ENCODE results near the gene UQCRC1. TPM values are rescaled to one million over a fixed set of nuclear protein-coding genes. Genes with fewer than 3 reads are reported as not detected.

UQCRC1 gene
- total and polyA plus RNA-seq, 2 experiments from 2014 or later = 308 to 405 TPM

GRCh38 chr3:48630833-48631232 lies 21.4 kb upstream of the UQCRC1 start:
- no peak overlapping the region for H3K27ac ChIP-seq
- H3K27me3 ChIP-seq = no peaks in the 10 kb centered on the region
- H4K20me1 ChIP-seq (ENCODE audit: insufficient read depth, poor library complexity, severe bottlenecking) = peaks cover 8% of the 10 kb centered on the region
- H3K36me3 ChIP-seq (replicated peaks; ENCODE audit: insufficient read depth, low read depth) = no peaks in the 10 kb centered on the region
- TF ChIP-seq EZH2phosphoT487 (IDR thresholded peaks at IDR 0.05; ENCODE audit: low read depth, severe bottlenecking, unreplicated experiment) = no peak
- WGBS (ENCODE audit: low lambda C conversion rate, missing lambda C conversion rate) = 95% methylated on average over 12 of the region's 12 CpGs
- no peak overlapping the region for H2AFZ ChIP-seq
- no peaks in the 10 kb centered on the region for H3K9me3 ChIP-seq (ENCODE audit: low read depth)
- H3K4me1 ChIP-seq (ENCODE audit: insufficient read depth) = peaks cover 9% of the 10 kb centered on the region
- no peak overlapping the region for H3K4me3 ChIP-seq
- no peak overlapping the region for H3K4me2 ChIP-seq
- no peak for DNase-seq (ENCODE audit: low spot score)
- H3K79me2 ChIP-seq = peaks cover 12% of the 10 kb centered on the region
- H3K9me2 ChIP-seq (replicated peaks; ENCODE audit: insufficient read depth) = no peaks in the 10 kb centered on the region

GRCh38 chr3:48630407-48630806 lies 21.0 kb upstream of the UQCRC1 start:
- no peak overlapping the region for H3K4me2 ChIP-seq
- no peak for DNase-seq (ENCODE audit: low spot score)
- H3K79me2 ChIP-seq = peaks cover 12% of the 10 kb centered on the region
- TF ChIP-seq EZH2phosphoT487 (IDR thresholded peaks at IDR 0.05; ENCODE audit: low read depth, severe bottlenecking, unreplicated experiment) (no peak), CTCF (IDR thresholded peaks at IDR 0.05; ENCODE audit: poor library complexity) (no peak), EZH2 (IDR thresholded peaks at IDR 0.05; ENCODE audit: borderline replicate concordance) (no peak)
- 92% methylated on average over 8 of the region's 8 CpGs for WGBS (ENCODE audit: low lambda C conversion rate, missing lambda C conversion rate)
- H4K20me1 ChIP-seq (ENCODE audit: insufficient read depth, poor library complexity, severe bottlenecking) = peaks cover 8% of the 10 kb centered on the region
- H3K9me2 ChIP-seq (replicated peaks; ENCODE audit: insufficient read depth) = no peaks in the 10 kb centered on the region
- no peaks in the 10 kb centered on the region for H3K27me3 ChIP-seq
- no peak overlapping the region for H3K4me3 ChIP-seq
- H3K27ac ChIP-seq = no peak overlapping the region
- H3K36me3 ChIP-seq (replicated peaks; ENCODE audit: insufficient read depth, low read depth) = no peaks in the 10 kb centered on the region
- peaks cover 8% of the 10 kb centered on the region for H3K4me1 ChIP-seq (ENCODE audit: insufficient read depth)
- H3K9me3 ChIP-seq (ENCODE audit: low read depth) = no peaks in the 10 kb centered on the region
- no peak overlapping the region for H2AFZ ChIP-seq

DNA sequence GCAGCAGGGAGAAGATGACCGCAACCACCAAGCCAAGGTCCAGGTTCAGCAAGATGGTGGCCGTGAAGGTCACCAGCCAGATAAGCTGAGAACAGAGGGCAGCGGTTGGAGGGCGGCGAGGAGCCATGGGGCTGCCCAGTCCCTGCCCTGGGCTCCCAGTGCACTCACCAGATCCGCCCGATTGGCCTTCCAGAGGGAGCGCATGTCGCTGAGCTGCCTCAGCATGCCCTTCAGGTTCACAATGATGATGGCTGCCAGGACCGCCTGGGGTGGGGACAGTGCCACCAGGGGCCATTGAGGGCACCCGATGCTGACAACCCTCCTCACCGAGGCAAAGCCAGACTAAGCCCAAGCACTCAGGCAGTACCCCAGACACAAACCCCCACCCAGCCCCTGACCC lies 20.4 kb upstream of the UQCRC1 start:
- H3K36me3 ChIP-seq (replicated peaks; ENCODE audit: insufficient read depth, low read depth) = no peaks in the 10 kb centered on the region
- no peak for DNase-seq (ENCODE audit: low spot score)

More for the DNA sequence above, 20.4 kb upstream of the UQCRC1 start:
- no peak overlapping the region for H3K4me2 ChIP-seq
- peaks cover 8% of the 10 kb centered on the region for H4K20me1 ChIP-seq (ENCODE audit: insufficient read depth, poor library complexity, severe bottlenecking)
- H2AFZ ChIP-seq = no peak overlapping the region
- H3K4me1 ChIP-seq (ENCODE audit: insufficient read depth) = peaks cover 8% of the 10 kb centered on the region
- H3K4me3 ChIP-seq = no peak overlapping the region
- H3K9me3 ChIP-seq (ENCODE audit: low read depth) = no peaks in the 10 kb centered on the region
- 93% methylated on average over 12 of the region's 12 CpGs for WGBS (ENCODE audit: low lambda C conversion rate, missing lambda C conversion rate)
- no peak overlapping the region for H3K27ac ChIP-seq
- peaks cover 12% of the 10 kb centered on the region for H3K79me2 ChIP-seq
- H3K27me3 ChIP-seq = no peaks in the 10 kb centered on the region
- no peaks in the 10 kb centered on the region for H3K9me2 ChIP-seq (replicated peaks; ENCODE audit: insufficient read depth)
- TF ChIP-seq EZH2 (IDR thresholded peaks at IDR 0.05; ENCODE audit: borderline replicate concordance) (no peak), EZH2phosphoT487 (IDR thresholded peaks at IDR 0.05; ENCODE audit: low read depth, severe bottlenecking, unreplicated experiment) (no peak), CTCF (IDR thresholded peaks at IDR 0.05; ENCODE audit: poor library complexity) (no peak)
